Measurements from ENCODE around the gene CSF2.

DNA sequence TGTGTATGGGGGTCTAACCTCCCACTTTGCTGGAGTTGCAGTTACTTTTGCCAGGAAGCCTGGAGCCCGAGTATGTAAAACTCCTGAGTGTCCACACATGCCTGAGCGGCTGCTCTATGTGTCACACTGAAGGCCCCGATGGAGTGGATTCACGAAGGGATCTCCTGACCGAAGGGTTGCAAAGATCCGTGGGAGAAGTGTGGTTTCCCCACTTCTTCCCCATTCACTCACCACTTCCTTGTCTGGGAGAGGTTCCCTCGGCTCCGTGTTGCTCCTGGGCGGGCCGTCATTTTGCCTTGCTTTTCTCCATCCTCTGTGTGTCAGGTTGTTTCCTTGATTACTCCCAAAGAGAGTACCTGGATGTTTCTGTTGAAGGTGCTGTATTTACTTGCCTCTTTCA, 29.4 kb upstream of the CSF2 start:
- TF ChIP-seq, protein P1, sequence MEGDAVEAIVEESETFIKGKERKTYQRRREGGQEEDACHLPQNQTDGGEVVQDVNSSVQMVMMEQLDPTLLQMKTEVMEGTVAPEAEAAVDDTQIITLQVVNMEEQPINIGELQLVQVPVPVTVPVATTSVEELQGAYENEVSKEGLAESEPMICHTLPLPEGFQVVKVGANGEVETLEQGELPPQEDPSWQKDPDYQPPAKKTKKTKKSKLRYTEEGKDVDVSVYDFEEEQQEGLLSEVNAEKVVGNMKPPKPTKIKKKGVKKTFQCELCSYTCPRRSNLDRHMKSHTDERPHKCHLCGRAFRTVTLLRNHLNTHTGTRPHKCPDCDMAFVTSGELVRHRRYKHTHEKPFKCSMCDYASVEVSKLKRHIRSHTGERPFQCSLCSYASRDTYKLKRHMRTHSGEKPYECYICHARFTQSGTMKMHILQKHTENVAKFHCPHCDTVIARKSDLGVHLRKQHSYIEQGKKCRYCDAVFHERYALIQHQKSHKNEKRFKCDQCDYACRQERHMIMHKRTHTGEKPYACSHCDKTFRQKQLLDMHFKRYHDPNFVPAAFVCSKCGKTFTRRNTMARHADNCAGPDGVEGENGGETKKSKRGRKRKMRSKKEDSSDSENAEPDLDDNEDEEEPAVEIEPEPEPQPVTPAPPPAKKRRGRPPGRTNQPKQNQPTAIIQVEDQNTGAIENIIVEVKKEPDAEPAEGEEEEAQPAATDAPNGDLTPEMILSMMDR (IDR thresholded peaks at IDR 0.05; ENCODE audit: low read depth, low read length, poor library complexity, severe bottlenecking) = no peak
- TF ChIP-seq EZH2phosphoT487 (IDR thresholded peaks at IDR 0.05; ENCODE audit: borderline replicate concordance, low read length) = no peak

All from DOHH2 (cell line).